NB4 (cell line): ENCODE data around the gene CHML.

Source experiments
- DNase-seq: peaks from one replicate; pipeline ENCODE4 v3.0.0; 2010; ENCODE audit warnings: low read depth
- H3K4me3 ChIP-seq: one replicate; pipeline ENCODE4 v1.5.1; 2011; ENCODE audit warnings: mild to moderate bottlenecking, low read depth, low read length, moderate library complexity
- MYC ChIP-seq: IDR thresholded peaks from 2 replicates; pipeline ENCODE4 v1.6.1; 2011; ENCODE audit warnings: low read depth, low read length
- POLR2A ChIP-seq: IDR thresholded peaks from 2 replicates; pipeline ENCODE4 v1.6.1; 2011; ENCODE audit warnings: mild to moderate bottlenecking; ENCODE audit not compliant: insufficient read length; ENCODE audit errors: extremely low read depth
- TF ChIP-seq, protein P1 (sequence below): IDR thresholded peaks from one replicate; pipeline ENCODE4 v1.5.1; 2012; ENCODE audit warnings: low read depth, low read length
- TF ChIP-seq, protein P2 (sequence below): IDR thresholded peaks from 2 replicates; pipeline ENCODE4 v1.6.1; 2011; ENCODE audit warnings: low read depth, low read length

The CHML gene

DNA sequence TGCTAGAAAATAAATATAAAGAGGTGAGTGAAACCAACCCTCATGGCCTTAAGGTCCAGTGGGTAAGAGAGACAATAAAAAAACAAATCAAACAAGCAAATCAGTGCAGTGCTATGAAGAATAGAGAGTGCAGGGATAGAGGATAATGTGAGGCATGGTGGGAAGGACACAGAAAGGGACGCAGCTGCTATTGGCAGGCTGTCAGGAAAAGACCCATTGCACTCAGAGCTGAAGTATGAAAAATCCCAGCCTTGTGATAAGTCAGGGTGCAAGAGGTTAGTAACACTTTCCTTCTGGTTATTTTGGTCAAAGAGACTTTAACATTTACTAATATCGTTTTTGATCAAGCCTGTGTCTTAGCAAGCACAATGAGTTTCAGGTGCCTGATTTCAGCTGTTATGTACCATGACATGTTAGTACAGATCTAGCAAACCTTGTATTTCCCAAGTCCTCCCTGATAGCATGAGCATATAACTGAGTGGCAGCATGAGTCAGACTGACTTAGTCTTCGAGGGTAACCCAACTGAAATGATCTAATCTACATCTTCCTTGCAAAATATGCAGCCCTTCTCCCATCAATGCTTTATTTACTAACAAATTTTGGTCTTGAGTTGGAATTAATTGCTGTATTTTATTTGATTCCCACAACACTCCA is 31.7 kb downstream of the CHML start:
- no peak for TF ChIP-seq MYC
- TF ChIP-seq, protein P1, sequence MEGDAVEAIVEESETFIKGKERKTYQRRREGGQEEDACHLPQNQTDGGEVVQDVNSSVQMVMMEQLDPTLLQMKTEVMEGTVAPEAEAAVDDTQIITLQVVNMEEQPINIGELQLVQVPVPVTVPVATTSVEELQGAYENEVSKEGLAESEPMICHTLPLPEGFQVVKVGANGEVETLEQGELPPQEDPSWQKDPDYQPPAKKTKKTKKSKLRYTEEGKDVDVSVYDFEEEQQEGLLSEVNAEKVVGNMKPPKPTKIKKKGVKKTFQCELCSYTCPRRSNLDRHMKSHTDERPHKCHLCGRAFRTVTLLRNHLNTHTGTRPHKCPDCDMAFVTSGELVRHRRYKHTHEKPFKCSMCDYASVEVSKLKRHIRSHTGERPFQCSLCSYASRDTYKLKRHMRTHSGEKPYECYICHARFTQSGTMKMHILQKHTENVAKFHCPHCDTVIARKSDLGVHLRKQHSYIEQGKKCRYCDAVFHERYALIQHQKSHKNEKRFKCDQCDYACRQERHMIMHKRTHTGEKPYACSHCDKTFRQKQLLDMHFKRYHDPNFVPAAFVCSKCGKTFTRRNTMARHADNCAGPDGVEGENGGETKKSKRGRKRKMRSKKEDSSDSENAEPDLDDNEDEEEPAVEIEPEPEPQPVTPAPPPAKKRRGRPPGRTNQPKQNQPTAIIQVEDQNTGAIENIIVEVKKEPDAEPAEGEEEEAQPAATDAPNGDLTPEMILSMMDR = no peak
- TF ChIP-seq, protein P2, sequence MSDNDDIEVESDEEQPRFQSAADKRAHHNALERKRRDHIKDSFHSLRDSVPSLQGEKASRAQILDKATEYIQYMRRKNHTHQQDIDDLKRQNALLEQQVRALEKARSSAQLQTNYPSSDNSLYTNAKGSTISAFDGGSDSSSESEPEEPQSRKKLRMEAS = no peak
- no peak for TF ChIP-seq POLR2A
- DNase-seq = peak; percentile 15
- no peak overlapping the region for H3K4me3 ChIP-seq

DNA sequence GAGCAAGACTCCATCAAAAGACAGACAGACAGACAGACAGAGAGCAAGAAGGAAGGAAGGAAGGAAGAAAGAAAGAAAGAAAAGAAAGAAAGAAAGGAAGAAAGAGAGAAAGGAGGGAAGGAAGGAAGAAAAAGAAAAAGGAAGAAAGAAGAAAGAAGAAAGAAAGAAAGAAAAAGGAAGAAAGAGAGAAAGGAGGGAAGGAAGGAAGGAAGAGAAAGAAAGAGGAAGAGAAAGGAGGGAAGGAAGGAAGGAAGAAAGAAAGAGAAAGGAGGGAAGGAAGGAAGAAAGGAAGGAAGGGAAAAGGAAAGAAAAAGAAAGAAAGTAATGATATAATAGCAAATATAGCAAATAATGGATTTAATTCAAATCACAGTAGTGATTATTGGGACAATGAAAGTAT is 32.7 kb downstream of the CHML start:
- no peak for DNase-seq
- no peak overlapping the region for H3K4me3 ChIP-seq
- TF ChIP-seq, protein P2 = no peak
- TF ChIP-seq, protein P1 = no peak
- TF ChIP-seq POLR2A = no peak
- no peak for TF ChIP-seq MYC

DNA sequence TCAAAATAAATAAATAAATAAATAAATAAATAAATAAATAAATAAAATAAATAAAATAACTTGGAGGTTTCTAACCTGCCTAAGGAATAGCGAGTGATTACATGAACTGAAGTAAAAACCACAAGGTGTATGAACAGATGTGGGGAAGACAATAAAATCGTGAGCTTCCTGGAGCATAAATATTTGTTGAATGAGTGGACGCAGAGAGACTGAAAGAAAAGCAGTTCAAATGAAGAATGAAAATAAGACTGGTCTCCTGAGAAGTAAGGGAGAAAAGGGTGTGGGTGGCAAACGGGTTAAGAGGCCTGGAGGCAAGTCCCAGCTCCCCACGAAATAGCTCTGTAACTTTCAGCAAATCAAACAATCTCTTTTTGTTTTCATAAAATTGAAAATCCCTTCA is 33.6 kb downstream of the CHML start:
- TF ChIP-seq POLR2A (no peak), MYC (no peak)
- TF ChIP-seq, protein P2 = no peak
- TF ChIP-seq, protein P1 = no peak
- DNase-seq = no peak
- H3K4me3 ChIP-seq = no peak overlapping the region

DNA sequence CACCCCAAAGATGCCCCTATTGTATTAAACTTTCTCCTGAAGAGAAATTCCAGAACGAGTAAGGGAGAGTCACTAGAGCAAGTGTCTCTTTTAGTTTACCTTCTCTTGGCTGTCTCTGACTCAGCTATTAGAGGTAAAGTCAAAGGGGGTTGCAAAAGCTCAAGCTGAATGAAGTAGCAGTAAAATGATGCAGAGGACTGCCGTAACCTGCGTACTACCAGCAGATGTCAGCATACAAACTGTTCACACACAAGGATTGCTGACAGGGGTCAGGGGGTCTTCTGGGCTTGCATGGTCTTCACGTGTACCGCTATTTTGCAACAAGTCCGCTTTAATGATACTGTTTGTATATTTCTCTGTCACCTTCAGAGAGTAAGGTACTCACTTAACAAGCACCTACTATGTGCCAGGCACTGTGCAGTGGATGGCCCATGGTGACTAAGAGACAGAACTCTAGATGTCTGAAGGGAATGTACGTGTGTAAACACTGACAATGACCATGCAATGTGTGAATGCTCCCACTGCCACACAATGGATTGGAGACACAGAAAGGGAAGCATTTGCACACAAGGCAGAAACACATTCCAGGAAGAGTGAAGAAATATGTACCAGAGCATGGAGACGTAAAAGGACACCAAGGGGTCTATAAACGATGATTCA is 34.9 kb downstream of the CHML start:
- H3K4me3 ChIP-seq = no peak overlapping the region
- TF ChIP-seq, protein P2 = no peak
- TF ChIP-seq, protein P1 = peak; percentile 36
- DNase-seq = peak; percentile 43

DNA sequence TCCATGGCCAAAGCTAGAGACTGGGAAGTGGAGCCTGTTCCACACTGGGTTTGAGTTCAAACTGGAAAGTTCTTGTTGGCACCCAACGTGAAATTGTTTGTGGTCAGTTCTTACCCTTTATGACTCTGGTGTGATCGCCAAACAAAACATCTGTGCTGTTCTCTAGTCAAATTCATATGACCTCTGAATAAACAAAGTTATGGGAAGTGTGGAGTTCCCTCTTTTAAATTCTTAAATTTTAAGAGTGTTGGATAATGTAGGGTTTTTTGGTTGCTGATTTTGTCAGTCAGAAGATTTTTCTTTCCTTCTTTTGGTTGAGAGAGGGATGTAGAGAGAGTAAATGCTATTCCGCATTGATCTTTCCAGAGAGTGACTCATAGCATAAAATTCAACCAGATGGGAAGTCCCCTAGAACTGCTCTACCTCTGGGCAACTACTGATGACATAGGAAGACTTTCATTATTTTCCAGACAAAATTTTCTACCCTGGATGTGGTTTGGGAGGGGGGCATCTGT is 36.4 kb downstream of the CHML start:
- H3K4me3 ChIP-seq = no peak overlapping the region
- DNase-seq = no peak
- TF ChIP-seq, protein P1 = no peak
- TF ChIP-seq, protein P2 = no peak
- no peak for TF ChIP-seq MYC
